ENCODE measurements around the gene GRIN2A. TPM values are rescaled to one million over a fixed set of nuclear protein-coding genes. Genes with fewer than 3 reads are reported as not detected.

The GRIN2A gene
- total and polyA plus RNA-seq, 2 donors (not counting 1 experiment from before 2014, with no cell fraction given), result 0.44 TPM; not detected in 1

DNA sequence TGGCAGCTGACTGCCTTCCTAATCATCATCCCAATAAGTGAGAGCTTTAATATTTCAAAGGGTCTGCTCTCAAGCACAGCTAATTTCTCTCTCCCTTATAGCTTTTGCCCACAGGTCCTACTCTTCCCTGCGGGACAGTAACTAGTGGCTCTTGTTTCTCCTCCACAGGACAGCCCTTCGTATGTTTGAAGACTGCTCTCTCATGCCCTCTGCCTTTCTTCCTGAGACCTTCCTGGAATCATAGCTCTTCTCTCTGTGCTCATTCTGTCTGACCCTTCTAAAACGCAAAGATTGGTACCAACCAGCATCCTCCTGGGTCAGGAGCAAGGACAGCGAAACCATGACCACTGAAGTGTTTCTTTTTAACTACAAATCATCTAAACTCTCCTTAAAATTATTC lies 168.9 kb downstream of the GRIN2A start:
- Mint-ChIP-seq H3K27ac (no peak overlapping the region), H3K27me3 (peaks cover 45% of the 10 kb centered on the region), H3K4me1 (no peaks in the 10 kb centered on the region), H3K9me3 (ENCODE audit: insufficient read depth) (no peaks in the 10 kb centered on the region), H3K4me3 (no peak overlapping the region)
- no peak overlapping the region for H3K9ac ChIP-seq (ENCODE audit: low read length)
- ATAC-seq (ENCODE audit: low read depth) (no peak), DNase-seq (no peak)
- no peaks in the 10 kb centered on the region for H3K9me3 ChIP-seq (ENCODE audit: control extremely low read depth in 1 of 3, control insufficient read depth in 2 of 3, insufficient read depth in 1 of 3, low read length in 2 of 3)
- ChIA-PET POLR2A (no interaction called here), CTCF (no interaction called here)
- no peak overlapping the region for H2AFZ ChIP-seq (ENCODE audit: insufficient read depth, low read depth, low read length, poor library complexity, severe bottlenecking)
- no peak overlapping the region for H3K4me3 ChIP-seq (ENCODE audit: control extremely low read depth in 1 of 5, extremely low read depth in 1 of 5, insufficient read depth in 1 of 5, low read depth in 2 of 5, low read length in 4 of 5)
- H3K36me3 ChIP-seq (replicated peaks in 1 of 2; ENCODE audit: control extremely low read depth in 1 of 2, control insufficient read depth in 1 of 2, extremely low read depth in 1 of 2, insufficient read depth in 2 of 2, low read length in 1 of 2), result no peaks in the 10 kb centered on the region
- H3K4me2 ChIP-seq (replicated peaks; ENCODE audit: low read depth, low read length, poor library complexity, severe bottlenecking), result no peak overlapping the region
- H3K79me2 ChIP-seq (ENCODE audit: control insufficient read depth, insufficient read depth, low read length), result no peaks in the 10 kb centered on the region
- no peaks in the 10 kb centered on the region for H4K20me1 ChIP-seq (ENCODE audit: control insufficient read depth, insufficient read depth, low read length, poor library complexity, severe bottlenecking)
- intact Hi-C loops (cut with micrococcal nuclease), result no loop called here
- no peak overlapping the region for H3K27ac ChIP-seq (ENCODE audit: low read length in 2 of 2)
- no peak for TF ChIP-seq EZH2 (IDR thresholded peaks at IDR 0.05; ENCODE audit: borderline replicate concordance, insufficient read depth, low read depth, low read length, poor library complexity, severe bottlenecking)
- TF ChIP-seq, protein P1, sequence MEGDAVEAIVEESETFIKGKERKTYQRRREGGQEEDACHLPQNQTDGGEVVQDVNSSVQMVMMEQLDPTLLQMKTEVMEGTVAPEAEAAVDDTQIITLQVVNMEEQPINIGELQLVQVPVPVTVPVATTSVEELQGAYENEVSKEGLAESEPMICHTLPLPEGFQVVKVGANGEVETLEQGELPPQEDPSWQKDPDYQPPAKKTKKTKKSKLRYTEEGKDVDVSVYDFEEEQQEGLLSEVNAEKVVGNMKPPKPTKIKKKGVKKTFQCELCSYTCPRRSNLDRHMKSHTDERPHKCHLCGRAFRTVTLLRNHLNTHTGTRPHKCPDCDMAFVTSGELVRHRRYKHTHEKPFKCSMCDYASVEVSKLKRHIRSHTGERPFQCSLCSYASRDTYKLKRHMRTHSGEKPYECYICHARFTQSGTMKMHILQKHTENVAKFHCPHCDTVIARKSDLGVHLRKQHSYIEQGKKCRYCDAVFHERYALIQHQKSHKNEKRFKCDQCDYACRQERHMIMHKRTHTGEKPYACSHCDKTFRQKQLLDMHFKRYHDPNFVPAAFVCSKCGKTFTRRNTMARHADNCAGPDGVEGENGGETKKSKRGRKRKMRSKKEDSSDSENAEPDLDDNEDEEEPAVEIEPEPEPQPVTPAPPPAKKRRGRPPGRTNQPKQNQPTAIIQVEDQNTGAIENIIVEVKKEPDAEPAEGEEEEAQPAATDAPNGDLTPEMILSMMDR (IDR thresholded peaks at IDR 0.05), result no peak
- H3K4me1 ChIP-seq (ENCODE audit: control insufficient read depth in 2 of 2, insufficient read depth in 2 of 2, low read length in 2 of 2), result no peaks in the 10 kb centered on the region
- WGBS (ENCODE audit: insufficient coverage), result 79% methylated on average over 2 of the region's 4 CpGs
- peaks cover 0 to 5% (median 0%) of the 10 kb centered on the region in 4 experiments for H3K27me3 ChIP-seq (replicated peaks in 1 of 4; ENCODE audit: control extremely low read depth in 1 of 4, control insufficient read depth in 3 of 4, insufficient read depth in 4 of 4, low read length in 3 of 4)

GRCh38 chr16:10009684-10010083 lies 172.5 kb downstream of the GRIN2A start:
- H4K20me1 ChIP-seq (ENCODE audit: control insufficient read depth, insufficient read depth, low read length, poor library complexity, severe bottlenecking), result no peaks in the 10 kb centered on the region
- intact Hi-C loops (cut with micrococcal nuclease), result no loop called here
- H3K27me3 Mint-ChIP-seq, result peaks cover 34% of the 10 kb centered on the region
- H3K79me2 ChIP-seq (ENCODE audit: control insufficient read depth, insufficient read depth, low read length), result no peaks in the 10 kb centered on the region
- H3K4me2 ChIP-seq (replicated peaks; ENCODE audit: low read depth, low read length, poor library complexity, severe bottlenecking), result no peak overlapping the region
- H3K4me1 ChIP-seq (ENCODE audit: control insufficient read depth in 2 of 2, insufficient read depth in 2 of 2, low read length in 2 of 2), result no peaks in the 10 kb centered on the region
- TF ChIP-seq, protein P1 (IDR thresholded peaks at IDR 0.05), result no peak
- TF ChIP-seq EZH2 (IDR thresholded peaks at IDR 0.05; ENCODE audit: borderline replicate concordance, insufficient read depth, low read depth, low read length, poor library complexity, severe bottlenecking), result no peak
- POLR2A ChIA-PET, result no interaction called here
- no peak overlapping the region for H3K4me3 Mint-ChIP-seq
- peaks cover 0 to 4% (median 0%) of the 10 kb centered on the region in 3 donors for H3K9me3 ChIP-seq (ENCODE audit: control extremely low read depth in 1 of 3, control insufficient read depth in 2 of 3, insufficient read depth in 1 of 3, low read length in 2 of 3)
- no peaks in the 10 kb centered on the region for H3K4me1 Mint-ChIP-seq
- no peak overlapping the region for H3K27ac ChIP-seq (ENCODE audit: low read length in 2 of 2)
- no peak for DNase-seq
- peaks cover 0 to 5% (median 0%) of the 10 kb centered on the region in 4 experiments for H3K27me3 ChIP-seq (replicated peaks in 1 of 4; ENCODE audit: control extremely low read depth in 1 of 4, control insufficient read depth in 3 of 4, insufficient read depth in 4 of 4, low read length in 3 of 4)
- no peak for ATAC-seq (ENCODE audit: low read depth)
- H3K36me3 ChIP-seq (replicated peaks in 1 of 2; ENCODE audit: control extremely low read depth in 1 of 2, control insufficient read depth in 1 of 2, extremely low read depth in 1 of 2, insufficient read depth in 2 of 2, low read length in 1 of 2), result no peaks in the 10 kb centered on the region
- 80% methylated on average over 6 of the region's 6 CpGs for WGBS (ENCODE audit: insufficient coverage)
- no peak overlapping the region for H2AFZ ChIP-seq (ENCODE audit: insufficient read depth, low read depth, low read length, poor library complexity, severe bottlenecking)
- H3K9ac ChIP-seq (ENCODE audit: low read length), result no peak overlapping the region
- CTCF ChIA-PET, result no interaction called here
- H3K9me3 Mint-ChIP-seq (ENCODE audit: insufficient read depth), result peaks cover 4% of the 10 kb centered on the region
- H3K27ac Mint-ChIP-seq, result no peak overlapping the region
- no peak overlapping the region for H3K4me3 ChIP-seq (ENCODE audit: control extremely low read depth in 1 of 5, extremely low read depth in 1 of 5, insufficient read depth in 1 of 5, low read depth in 2 of 5, low read length in 4 of 5)
